NCI-H69 (cell line): ENCODE measurements around the gene UGT2A1.
A peak's percentile ranks its signal among the peaks of the same experiment; 100 is the strongest.
"Not testable (repeated sequence)": the region's sequence is repeated elsewhere in the genome, so short reads cannot be mapped to it uniquely, and the experiment has no call there.

Experiments used
- DNase-seq: peaks from one replicate; lab custom pipeline; 2025; lab: John Stamatoyannopoulos, UW

The UGT2A1 gene

DNA sequence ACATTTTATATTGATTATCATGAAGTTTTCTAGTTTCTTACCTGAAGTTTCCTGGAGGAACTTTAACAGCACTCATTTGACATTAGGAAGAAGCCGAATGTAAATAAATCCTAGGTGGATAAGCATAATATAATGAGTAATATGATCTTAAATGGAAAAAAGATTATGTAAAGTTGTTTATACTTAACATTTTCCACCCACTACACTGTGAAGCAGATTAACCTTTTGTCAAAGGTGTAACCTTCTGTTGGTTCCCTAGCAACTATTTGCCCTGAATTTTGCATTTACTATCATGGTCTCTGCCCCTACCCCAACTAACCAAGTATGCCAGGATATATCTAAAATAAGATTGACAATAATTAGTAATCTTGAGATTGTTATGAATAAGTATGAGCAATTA, at the start of gene UGT2A1:
Gene UGT2A1 (minus strand): TSS at position 101 of the 400 bp plus-strand sequence. CDS start 5,603 bp downstream, outside the sequence.
- no peak for DNase-seq

DNA sequence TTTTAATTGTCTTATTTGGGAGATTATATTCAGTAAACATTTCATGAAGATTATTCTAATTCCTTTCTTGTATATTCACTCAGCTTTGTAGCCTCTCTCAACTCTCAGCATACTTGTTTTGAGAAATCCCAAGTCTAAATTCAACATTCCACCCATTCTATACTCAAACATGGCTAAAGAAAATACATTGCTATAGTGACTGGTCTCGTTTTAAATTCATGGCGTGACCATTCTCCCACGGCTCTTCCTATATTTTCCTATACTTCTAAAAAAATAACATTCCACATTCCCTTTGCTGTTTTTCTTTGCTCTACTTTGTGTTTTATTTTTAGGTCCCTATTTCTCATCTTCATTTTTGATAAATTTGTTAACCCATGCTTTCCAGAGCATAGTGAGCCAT, 49.2 kb upstream of the UGT2A1 start:
- no peak for DNase-seq

DNA sequence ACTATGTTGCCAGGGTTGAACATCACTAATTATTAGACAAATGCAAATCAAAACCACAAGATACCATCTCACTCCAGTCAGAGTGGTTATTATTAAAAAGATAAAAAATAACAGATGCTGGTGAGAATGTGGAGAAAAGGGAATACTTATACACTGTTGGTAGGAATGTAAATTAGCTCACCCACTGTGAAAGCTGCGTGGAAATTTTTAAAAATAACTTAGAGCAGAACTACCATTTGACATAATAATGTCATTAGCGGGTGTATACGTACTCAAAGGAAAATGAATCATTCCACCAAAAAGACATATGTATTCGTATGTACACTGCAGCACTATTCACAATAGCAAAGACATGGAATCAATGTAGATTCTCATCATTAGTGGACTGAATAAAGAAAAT, 48.6 kb upstream of the UGT2A1 start:
- no peak for DNase-seq

DNA sequence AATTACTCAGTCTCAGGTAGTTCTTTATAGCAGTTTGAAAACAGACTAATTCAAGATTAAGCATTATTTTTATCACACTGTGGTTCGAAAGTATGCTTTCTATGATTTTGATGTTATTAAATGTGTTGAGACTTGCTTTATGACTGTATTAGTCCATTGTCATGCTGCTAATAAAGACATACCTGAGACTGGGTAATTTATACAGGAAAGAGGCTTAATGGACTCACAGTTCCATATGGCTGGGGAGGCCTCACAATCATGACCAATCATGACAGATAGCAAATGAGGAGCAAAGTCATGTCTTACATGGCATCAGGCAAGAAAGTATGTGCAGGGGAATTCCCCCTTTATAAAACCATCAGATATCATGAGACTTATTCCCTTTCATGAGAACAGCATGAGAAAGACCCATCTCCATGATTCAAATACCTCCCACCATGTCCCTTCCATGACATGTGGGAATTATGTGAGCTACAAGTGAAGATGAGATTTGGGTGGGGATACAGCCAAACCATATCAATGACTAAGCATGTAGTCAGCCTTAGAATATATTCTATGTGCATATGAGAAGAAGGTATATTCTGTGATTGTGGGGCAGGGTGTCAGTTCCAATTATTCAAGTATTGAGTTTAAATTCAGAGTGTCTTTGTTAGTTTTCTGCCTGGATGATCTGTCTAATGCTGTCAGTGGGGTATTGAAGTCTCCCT, 44.6 kb upstream of the UGT2A1 start:
- no peak for DNase-seq

DNA sequence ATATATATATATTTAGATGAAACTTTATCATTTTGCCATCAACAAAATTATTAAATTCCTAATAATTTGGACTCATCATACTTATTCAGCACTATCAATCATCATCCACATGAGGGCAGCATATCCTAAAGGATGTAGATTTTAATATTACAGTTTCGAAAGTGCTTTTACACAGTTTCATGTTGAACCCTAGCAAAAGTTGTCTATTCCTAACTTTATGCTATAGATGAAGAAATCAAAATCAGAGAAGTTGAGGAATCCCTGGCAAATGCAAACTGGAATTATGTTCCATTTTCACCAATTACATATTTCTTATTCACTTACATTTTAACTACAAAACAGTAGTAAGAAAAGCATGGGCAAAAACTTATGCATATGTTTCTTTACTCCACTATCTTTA, 36.6 kb upstream of the UGT2A1 start:
- peak; percentile 52 for DNase-seq

DNA sequence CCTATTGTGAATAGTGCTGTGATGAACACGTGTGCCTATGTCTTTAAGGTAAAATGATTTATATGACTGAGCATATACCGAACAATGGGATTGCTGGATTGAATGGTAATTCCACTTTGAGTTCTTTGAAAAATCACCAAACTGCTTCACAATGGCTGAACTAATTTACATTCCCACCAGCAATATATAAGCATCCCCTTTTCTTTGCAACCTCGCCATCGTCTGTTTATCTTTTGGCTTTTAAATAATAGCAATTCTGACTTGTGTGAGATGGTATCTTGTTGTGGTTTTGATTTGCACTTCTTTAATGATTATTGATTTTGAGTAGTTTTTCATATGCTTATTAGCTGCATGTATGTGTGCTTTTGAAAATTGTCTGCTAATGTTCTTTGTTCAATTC, 31.8 kb upstream of the UGT2A1 start:
- DNase-seq = no peak

DNA sequence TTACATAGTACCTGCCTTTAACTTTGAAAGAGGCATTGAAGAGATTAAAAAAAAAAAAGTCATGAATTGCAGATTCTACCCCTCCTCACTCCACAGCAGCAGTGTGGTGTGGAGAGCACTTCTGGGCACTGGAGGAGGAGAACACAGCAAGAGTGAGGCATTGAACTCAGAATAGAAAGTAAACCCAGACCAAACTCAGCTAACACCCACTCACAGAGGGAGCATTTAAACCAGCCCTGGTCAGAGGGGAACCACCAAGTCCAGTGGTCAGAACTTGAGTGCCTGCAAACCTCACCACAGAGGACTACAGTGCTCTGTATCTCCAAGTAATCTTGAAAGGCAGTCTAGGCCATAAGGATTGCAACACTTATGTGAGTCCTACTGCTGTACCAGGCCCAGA, 15.6 kb upstream of the UGT2A1 start:
- DNase-seq = no peak

DNA sequence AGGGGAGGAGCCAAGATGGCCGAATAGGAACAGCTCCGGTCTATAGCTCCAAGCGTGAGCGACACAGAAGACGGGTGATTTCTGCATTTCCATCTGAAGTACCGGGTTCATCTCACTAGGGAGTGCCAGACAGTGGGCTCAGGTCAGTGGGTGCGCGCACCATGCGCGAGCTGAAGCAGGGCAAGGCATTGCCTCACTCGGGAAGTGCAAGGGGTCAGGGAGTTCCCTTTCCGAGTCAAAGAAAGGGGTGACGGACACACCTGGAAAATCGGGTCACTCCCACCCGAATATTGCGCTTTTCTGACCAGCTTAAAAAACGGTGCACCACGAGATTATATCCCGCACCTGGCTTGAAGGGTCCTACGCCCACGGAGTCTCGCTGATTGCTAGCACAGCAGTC, 11.0 kb upstream of the UGT2A1 start:
- not testable (repeated sequence) for DNase-seq

DNA sequence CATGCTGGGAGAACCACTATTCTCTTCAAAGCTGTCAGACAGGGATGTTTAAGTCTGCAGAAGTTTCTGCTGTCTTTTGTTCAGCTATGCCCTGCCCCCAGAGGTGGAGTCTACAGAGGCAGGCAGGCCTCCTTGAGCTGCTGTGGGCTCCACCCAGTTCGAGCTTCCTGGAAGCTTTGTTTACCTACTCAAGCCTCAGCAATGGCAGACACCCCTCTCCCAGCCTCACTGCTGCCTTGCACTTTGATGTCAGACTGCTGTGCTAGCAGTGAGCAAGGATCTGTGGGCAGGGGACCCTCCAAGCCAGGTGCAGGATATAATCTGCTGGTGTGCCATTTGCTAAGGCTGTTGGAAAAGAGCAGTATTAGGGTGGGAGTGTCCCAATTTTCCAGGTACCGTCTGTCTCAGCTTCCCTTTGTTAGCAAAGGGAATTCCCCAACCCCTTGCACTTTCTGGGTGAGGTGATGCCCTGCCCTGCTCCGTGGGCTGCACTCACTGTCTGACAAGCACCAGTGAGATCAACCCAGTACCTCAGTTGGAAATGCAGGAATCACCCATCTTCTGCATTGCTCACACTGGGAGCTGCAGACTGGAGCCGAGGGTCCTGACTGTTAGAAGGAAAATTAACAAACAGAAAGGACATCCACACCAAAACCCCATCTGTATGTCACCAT, 8.2 kb upstream of the UGT2A1 start:
- not testable (repeated sequence) for DNase-seq

DNA sequence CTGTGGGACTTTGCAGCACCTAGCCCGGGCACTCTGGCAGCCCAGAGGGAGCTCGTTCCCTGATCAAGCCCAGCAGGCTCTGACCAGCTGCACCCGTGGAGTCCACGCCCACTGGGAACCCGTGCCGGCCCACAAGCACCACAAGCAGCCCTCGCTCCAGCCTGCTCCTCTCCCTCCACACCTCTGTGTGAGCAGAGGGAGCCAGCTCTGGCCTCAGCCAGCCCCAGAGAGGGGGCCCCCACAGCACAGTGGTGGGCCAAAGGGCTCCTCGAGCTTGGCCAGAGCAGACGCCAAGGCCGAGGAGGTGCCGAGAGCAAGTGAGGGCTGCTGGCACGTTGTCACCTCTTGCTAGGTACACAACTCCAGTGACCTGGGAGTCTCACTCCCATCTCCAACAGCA, 5.1 kb upstream of the UGT2A1 start:
- DNase-seq = no peak

DNA sequence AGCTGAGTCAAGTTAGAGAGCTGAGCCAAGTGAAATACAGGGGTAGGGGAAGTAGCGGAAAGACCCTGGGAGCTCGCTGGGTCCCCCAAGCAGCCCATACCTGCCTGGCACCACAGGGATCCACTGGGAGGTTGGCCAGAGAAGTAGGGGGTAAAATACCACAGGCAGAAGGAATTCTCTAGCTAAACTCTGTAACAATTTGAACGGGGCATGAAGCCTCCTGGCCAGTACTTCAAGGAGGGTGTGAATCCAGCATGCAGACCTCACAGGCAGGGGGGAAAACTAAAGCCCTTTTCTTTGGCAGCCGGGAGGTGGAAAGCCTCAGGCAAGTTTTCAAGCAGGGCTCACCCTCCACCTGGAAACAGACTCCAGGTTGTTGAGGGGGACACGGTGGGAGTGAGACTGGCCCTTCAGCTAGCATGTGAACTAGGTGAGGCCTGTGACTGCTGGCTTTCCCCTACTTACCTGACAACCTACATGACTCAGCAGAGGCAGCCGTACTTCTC, 3.7 kb upstream of the UGT2A1 start:
- DNase-seq = no peak

DNA sequence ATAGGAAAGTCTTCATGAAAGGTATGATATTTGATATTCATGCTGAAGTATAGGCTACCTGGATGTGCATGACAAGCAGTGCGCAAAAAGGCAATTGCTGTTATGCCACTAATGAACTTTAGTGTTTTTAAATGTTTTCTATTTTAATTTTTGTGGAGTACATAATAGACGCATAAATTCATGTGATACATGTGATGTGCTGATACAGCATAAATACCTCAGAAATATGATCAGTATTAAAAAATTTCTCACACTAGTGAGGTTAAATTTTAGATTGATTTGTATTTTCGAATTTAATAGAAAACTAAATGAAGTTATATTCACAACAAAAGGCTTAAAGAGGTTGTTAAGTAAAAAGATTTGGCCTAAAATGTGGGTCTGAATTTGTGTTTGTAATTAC, 2.2 kb downstream of the UGT2A1 start:
- DNase-seq = no peak

DNA sequence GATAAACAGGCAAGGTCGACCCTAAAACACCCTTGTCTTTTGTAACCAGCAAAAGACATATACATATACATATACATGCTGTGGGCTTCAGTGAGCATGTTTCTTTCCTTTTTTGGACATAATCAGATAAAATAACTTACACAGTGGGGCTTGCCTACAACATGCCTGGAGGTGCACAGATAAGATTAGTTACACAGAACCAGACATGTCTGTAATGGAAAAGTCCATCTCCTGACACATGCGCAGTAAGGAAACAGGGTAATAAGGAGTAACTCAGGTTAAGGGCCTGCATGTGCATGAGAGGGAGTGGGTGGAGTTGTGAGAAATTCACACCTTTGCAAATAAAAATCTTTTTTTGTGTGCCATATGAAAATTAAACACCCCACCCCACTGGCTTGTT, 3.4 kb downstream of the UGT2A1 start:
- DNase-seq = no peak

DNA sequence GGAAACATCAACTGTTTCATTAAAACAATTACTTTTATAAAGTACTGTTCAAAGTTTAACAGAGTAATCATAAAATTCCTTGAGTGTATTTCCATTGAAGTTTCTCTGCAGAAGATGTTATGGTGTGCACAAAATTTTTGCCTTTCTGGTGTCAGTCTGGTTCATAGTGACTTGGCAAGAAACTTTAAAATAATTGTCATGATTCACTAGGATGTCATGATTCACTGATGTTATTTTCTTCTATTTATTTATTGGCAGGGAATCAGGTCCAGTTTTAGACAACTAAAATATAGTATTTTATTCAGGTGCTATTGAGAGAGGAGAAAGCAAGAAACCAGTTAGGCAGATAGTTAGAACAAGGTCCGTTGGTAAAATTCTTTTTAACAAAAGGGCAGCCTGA, 3.8 kb downstream of the UGT2A1 start:
- DNase-seq = no peak

DNA sequence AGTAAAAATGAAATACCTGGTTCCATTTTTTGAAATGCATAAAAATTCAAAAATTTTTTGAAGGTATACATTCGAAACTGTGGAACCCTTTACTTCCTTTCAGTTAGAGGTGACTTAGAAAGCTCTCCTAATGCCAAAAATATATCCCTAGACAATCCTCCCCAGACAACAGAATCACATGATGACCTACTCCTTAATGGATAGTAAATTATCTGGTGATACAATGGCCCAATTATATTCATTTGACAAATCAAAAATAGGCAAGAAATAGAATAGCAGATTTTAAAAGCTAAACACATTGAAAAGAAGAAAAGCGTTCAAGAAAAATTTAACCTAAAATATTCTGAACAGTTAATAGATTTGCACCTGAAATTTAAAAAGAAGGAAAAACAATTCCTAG, 10.1 kb downstream of the UGT2A1 start:
- no peak for DNase-seq

DNA sequence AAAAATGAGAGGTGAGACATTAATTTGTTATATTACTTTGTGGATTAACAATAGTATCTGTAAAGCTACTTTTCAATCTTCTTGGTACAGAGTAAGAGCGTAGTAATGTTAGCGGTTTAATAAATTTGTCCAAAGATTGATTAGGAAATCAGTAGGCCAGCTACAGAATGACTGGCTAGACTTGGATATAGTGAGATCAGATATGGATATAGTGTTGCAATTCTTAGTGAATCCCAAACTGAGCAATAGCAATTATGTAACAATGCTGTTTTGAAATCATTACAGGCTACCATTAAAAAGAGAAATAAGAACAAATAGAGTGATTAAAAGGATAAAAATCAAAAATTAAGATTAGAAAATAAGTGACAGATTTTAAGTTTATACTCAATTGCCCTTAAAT, 12.8 kb downstream of the UGT2A1 start:
- no peak for DNase-seq

DNA sequence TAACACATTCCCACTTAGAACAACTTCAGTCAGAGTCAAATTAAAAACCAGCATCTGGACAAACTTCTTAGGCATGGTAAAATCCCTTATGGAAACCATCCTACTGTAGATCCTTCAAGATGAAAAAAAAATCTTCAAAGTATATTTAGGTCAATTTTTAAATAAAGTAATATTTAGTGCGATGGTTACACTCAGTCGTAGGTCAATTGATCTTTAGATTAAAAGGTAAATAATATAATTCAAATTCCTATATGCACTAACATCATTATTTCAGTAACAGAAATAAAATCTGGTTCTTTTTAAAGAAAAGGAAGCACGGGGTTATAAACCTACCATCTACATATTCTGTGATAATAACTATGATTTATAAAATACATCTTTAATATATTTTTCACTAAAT, 13.5 kb downstream of the UGT2A1 start, which contains the start of gene UGT2A2:
Gene UGT2A2 (minus strand): TSS at position 101 of the 400 bp plus-strand sequence. CDS start 2 bp downstream, at position 99.
- no peak for DNase-seq

DNA sequence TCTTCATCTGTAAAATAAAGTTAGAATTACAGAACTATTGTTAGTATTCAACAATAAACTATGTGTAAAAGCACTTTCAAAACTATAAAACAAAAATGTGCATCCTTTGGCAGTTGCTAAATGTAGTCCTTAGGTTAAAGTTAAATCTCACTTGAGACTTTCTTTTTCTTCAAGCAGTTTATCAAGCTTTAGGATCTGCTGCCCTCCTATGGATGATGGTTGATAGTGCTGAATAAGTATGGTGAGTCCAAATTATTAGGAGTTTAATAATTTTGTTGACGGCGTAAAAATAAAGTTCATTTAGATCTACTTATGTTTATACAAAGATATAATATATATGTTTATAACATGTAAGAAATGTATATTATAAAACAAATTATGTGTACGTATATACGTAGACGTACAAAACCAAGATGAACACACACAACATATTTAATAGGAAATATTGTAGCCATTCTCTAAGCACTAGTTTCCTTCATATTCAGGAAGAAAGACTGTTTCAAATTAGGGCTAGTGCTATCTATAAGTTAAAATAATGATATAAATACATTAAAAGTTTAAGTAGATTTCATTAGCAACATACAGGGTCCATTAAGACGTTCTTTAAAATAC, 35.9 kb downstream of the UGT2A1 start:
- peak; percentile 27 for DNase-seq

DNA sequence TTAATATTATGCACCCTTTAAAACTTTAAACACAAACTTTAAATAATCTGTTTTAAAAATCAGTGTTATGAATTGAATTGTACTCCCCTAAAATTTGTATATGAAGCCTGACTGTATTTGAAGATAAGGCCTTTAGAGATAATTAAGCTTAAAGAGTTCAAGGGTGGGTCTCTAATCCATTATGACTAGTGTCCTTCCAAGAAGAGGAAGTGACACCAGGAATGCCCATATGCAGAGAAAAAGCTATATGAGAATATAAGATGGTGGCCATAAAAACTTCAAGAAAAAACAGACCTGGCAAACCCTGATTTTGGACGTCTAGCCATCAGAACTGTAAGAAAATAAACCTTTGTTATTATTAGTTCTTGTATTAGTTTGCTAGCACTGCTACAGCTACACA, 42.6 kb downstream of the UGT2A1 start:
- DNase-seq = no peak

DNA sequence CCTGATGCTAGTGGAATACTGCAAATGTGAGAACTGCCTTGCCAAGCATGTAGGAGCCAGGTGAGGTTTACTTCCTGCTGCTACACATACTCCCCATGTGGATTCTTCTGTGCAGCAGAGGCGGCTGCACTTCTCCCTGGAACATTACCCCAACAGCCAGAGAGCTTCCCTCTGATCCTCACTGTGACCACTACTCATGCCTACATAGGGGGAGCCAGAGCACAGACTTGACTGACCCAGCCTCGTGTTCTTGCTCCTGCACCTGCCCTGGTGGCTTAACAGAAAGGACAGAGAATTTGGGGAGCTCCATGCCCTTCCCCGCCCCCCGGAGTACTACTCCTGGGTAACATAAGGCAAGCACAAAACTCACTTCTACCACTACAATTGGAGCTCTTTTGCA, 52.0 kb downstream of the UGT2A1 start:
- no peak for DNase-seq

DNA sequence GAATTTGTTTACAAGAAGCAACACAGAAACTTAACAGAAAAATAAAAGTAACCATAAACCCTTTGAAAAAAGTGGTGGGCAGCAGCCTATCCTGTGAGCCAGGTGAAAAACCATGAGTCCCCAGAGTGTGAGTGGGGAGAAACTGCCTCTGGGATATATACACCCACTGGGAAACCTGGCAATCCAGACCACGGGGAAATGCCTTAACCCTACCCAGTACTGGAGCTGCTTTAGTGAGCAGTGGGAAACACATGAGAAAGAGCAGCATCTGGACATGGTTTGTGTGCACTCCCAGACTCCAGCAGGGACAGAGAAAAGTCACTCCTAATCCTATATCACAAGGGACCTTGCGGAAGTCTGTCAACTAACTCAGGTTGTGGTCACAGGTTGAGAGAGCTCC, 53.0 kb downstream of the UGT2A1 start:
- DNase-seq = no peak

DNA sequence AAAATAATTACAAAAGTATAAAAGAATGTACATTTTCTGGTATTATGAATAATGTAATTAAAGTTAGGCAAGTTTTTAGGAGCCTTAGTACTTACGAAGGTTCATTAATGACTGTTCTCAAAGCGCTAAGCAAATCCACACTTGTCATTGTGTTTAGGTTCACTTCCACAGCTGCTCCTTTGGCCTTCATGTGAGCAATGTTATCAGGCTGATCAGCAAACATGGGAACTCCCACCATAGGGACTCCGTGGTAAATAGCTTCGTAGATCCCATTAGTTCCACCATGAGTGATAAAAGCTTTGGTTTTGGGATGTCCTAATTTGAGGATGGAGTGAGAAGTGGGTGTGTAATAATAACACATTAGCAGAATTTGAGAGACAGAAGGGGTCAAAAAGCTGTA, 58.7 kb downstream of the UGT2A1 start:
- DNase-seq = no peak

DNA sequence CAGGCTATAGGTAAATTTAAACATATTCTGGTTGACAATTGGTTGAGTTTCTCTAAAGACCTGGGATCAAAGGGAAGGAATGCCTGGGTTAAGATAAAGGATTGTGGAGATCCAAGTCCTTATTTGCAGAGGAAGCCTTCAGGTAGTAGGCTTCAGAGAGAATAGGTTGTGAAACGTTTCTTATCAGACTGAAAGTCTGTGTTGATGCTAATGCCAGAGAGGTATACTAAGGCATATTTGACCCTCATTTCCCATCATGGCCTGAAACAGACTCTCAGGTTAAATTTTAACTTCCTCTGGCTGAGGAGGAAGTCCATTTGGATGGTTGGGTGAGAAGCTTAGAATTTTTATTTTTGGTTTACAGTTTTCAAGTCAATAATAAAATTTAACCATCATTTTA, 61.7 kb downstream of the UGT2A1 start:
- no peak for DNase-seq
